ENCODE measurements around the gene FXYD7.

Gene FXYD7

GRCh38 chr19:35118268-35119020 is 24.6 kb upstream of the FXYD7 start:
- DNase-seq = no peak
- Histone ChIP-seq H3K4me3 (ENCODE audit: low read depth, low read length) (no peak overlapping the region), H3K27me3 (ENCODE audit: insufficient read depth, low read depth, severe bottlenecking) (no peaks in the 10 kb centered on the region), H3K36me3 (peaks cover under 1% of the 10 kb centered on the region; the same call in 1 of the 2 replicates), H3K27ac (peak overlapping the region; percentile 98), H3K9me3 (ENCODE audit: severe bottlenecking) (no peaks in the 10 kb centered on the region)
- TF ChIP-seq CTCF (IDR thresholded peaks at IDR 0.05; ENCODE audit: low read depth, low read length) = no peak

GRCh38 chr19:35119091-35119490 is 24.0 kb upstream of the FXYD7 start:
- no peak for DNase-seq
- Histone ChIP-seq H3K27ac (peak overlapping the region; percentile 98), H3K9me3 (ENCODE audit: severe bottlenecking) (no peaks in the 10 kb centered on the region), H3K36me3 (peaks cover 7% of the 10 kb centered on the region), H3K27me3 (ENCODE audit: insufficient read depth, low read depth, severe bottlenecking) (no peaks in the 10 kb centered on the region), H3K4me3 (ENCODE audit: low read depth, low read length) (no peak overlapping the region)
- no peak for TF ChIP-seq CTCF (IDR thresholded peaks at IDR 0.05; ENCODE audit: low read depth, low read length)

DNA sequence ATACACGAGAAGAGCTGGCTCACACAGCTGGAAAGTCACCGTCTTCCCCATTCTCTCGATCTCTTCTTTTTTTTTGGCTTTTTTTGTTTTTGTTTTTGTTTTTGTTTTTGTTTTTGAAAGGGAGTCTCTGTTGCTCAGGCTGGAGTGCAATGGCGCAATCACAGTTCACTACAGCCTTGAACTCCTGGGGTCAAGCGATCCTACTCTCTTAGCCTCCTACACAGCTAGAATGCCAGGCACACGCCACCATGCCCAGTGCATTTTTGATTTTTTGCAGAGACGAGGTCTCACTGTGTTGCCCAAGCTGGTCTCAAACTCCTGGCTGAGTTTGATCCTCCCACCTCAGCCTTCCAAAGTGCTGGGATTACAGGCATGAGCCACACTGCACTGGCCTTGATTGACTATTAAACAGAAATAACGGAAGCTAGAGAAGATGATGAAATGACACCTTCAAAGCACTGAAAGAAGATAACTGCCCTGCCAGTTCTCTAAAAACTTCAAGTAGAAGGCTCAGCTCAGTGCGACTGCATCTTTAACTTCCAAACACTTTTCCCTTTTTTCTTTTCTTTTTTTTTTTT is 23.4 kb upstream of the FXYD7 start:
- DNase-seq = no peak
- Histone ChIP-seq H3K27ac (peak overlapping the region; percentile 98), H3K36me3 (peaks cover 9% of the 10 kb centered on the region), H3K27me3 (ENCODE audit: insufficient read depth, low read depth, severe bottlenecking) (no peaks in the 10 kb centered on the region), H3K4me3 (ENCODE audit: low read depth, low read length) (no peak overlapping the region), H3K9me3 (ENCODE audit: severe bottlenecking) (no peaks in the 10 kb centered on the region)
- TF ChIP-seq CTCF (IDR thresholded peaks at IDR 0.05; ENCODE audit: low read depth, low read length) = no peak

DNA sequence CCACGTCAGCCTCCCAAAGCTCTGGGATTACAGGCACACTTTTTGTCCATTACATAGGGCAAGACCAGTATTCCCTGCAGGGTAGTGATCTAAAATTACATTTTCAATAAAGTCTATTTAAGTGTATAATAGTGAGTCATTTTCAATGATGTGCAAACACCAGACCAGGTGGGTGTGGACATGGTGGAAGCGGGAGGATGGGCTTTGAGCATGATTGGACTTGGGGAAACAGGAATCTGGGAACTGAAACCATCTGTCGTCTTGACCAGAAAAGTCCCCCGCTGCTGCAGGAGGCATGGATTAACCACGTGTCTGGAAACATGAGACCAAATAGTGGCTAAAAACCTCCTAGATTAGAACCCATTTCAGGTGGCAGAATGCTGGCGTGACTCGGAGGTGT is 22.6 kb upstream of the FXYD7 start:
- no peak overlapping the region for H3K4me3 ChIP-seq (ENCODE audit: low read depth, low read length)
- peak; percentile 91 for DNase-seq
- peaks cover 12% of the 10 kb centered on the region for H3K36me3 ChIP-seq
- no peaks in the 10 kb centered on the region for H3K27me3 ChIP-seq (ENCODE audit: insufficient read depth, low read depth, severe bottlenecking)
- peak overlapping the region; percentile 98 for H3K27ac ChIP-seq
- TF ChIP-seq CTCF (IDR thresholded peaks at IDR 0.05; ENCODE audit: low read depth, low read length) = no peak
- no peaks in the 10 kb centered on the region for H3K9me3 ChIP-seq (ENCODE audit: severe bottlenecking)

- no peak overlapping the region for H3K4me3 ChIP-seq (ENCODE audit: low read depth, low read length)
- no peak for TF ChIP-seq CTCF (IDR thresholded peaks at IDR 0.05; ENCODE audit: low read depth, low read length)
These were observed 22.2 kb upstream of the FXYD7 start for GRCh38 chr19:35120898-35121297.

More at GRCh38 chr19:35120898-35121297, 22.2 kb upstream of the FXYD7 start:
- no peak for DNase-seq
- H3K9me3 ChIP-seq (ENCODE audit: severe bottlenecking) = no peaks in the 10 kb centered on the region
- H3K27me3 ChIP-seq (ENCODE audit: insufficient read depth, low read depth, severe bottlenecking) = no peaks in the 10 kb centered on the region
- peaks cover 12% of the 10 kb centered on the region for H3K36me3 ChIP-seq
- H3K27ac ChIP-seq = peak overlapping the region; percentile 98
